PFSK-1 (cell line): Measurements from ENCODE around the gene RCCD1.

Experiments
- REST ChIP-seq, 2 experiments: IDR thresholded peaks; 2 replicates each; pipeline versions ENCODE4 v1.6.1 to v1.8.0; 2011 to 2012; ENCODE audit warnings: low read depth in 2 of 2, low read length in 2 of 2, control low read depth in 1 of 2, inconsistent platforms in 1 of 2, mild to moderate bottlenecking in 1 of 2, moderate library complexity in 1 of 2; ENCODE audit not compliant: insufficient read depth in 1 of 2
- TAF1 ChIP-seq: IDR thresholded peaks from 2 replicates; pipeline ENCODE4 v1.6.1; 2012; ENCODE audit warnings: low read length, control low read depth, borderline replicate concordance; ENCODE audit not compliant: insufficient read depth

- no peak for TF ChIP-seq TAF1
- TF ChIP-seq REST (IDR thresholded peaks at IDR 0.05; ENCODE audit: insufficient read depth in 1 of 2, low read depth in 2 of 2, low read length in 2 of 2): no peak
These were observed 555 bp upstream of the RCCD1 start for GRCh38 chr15:90953947-90954711.
